NT2/D1 (cell line): ENCODE data around the gene PRKAR2A.
"Not testable (repeated sequence)": the region's sequence is repeated elsewhere in the genome, so short reads cannot be mapped to it uniquely, and the experiment has no call there.

Experiments used
- DNase-seq: peaks from one replicate; pipeline ENCODE4 v3.0.0-alpha.2; 2011; ENCODE audit warnings: low read depth, low spot score
- H3K27me3 ChIP-seq: 2 replicates; pipeline ENCODE4 v1.6.0; 2011; ENCODE audit warnings: mild to moderate bottlenecking; ENCODE audit not compliant: insufficient read length, insufficient read depth
- H3K36me3 ChIP-seq: 2 replicates; pipeline ENCODE4 v1.6.1; 2011; ENCODE audit warnings: mild to moderate bottlenecking, low read length, mixed read lengths; ENCODE audit not compliant: insufficient read depth, insufficient read length
- H3K4me1 ChIP-seq: 2 replicates; pipeline ENCODE4 v1.5.1; 2011; ENCODE audit not compliant: insufficient read depth, insufficient read length
- H3K4me3 ChIP-seq: 2 replicates; pipeline ENCODE4 v1.5.1; 2011; ENCODE audit warnings: low read depth; ENCODE audit not compliant: insufficient read length
- H3K9ac ChIP-seq: 2 replicates; pipeline ENCODE4 v1.6.0; 2011; ENCODE audit warnings: low read depth; ENCODE audit not compliant: insufficient read length
- H3K9me3 ChIP-seq: 2 replicates; pipeline ENCODE4 v1.5.1; 2011; ENCODE audit warnings: mild to moderate bottlenecking, low read length; ENCODE audit not compliant: insufficient read depth
- SUZ12 ChIP-seq: IDR thresholded peaks from 2 replicates; pipeline ENCODE4 v1.6.1; 2011; ENCODE audit not compliant: insufficient read length, insufficient read depth; ENCODE audit errors: extremely low read depth
- YY1 ChIP-seq: IDR thresholded peaks from 2 replicates; pipeline ENCODE4 v1.6.1; 2011; ENCODE audit not compliant: insufficient read length, insufficient read depth
- ZNF274 ChIP-seq: IDR thresholded peaks from 2 replicates; pipeline ENCODE4 v1.6.1; 2011; ENCODE audit warnings: mild to moderate bottlenecking, low read depth, low read length

Gene PRKAR2A

DNA sequence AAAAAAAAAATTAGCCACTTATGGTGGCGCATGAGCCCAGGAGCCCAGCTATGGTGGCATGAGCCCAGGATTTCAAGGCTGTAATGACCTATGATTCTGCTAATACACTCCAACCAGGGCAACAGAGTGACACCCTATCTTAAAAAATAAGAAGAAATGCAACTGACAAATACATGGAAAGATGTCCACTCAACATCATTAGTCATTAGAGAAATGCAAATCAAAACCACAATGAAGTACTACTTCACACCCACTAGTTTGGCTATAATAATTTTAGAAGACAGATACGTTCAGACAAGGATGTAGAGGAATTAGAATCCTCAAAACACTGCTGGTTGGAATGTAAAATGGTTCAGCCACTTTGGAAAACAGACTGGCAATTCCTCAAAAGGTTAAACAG, 10.5 kb downstream of the PRKAR2A start:
- no peak for DNase-seq
- no peak overlapping the region for H3K4me3 ChIP-seq
- H3K9ac ChIP-seq: no peak overlapping the region
- H3K9me3 ChIP-seq: no peaks in the 10 kb centered on the region
- H3K27me3 ChIP-seq: no peaks in the 10 kb centered on the region
- no peaks in the 10 kb centered on the region for H3K36me3 ChIP-seq
- no peak for TF ChIP-seq ZNF274
- TF ChIP-seq YY1: no peak
- TF ChIP-seq SUZ12: no peak
- no peaks in the 10 kb centered on the region for H3K4me1 ChIP-seq

DNA sequence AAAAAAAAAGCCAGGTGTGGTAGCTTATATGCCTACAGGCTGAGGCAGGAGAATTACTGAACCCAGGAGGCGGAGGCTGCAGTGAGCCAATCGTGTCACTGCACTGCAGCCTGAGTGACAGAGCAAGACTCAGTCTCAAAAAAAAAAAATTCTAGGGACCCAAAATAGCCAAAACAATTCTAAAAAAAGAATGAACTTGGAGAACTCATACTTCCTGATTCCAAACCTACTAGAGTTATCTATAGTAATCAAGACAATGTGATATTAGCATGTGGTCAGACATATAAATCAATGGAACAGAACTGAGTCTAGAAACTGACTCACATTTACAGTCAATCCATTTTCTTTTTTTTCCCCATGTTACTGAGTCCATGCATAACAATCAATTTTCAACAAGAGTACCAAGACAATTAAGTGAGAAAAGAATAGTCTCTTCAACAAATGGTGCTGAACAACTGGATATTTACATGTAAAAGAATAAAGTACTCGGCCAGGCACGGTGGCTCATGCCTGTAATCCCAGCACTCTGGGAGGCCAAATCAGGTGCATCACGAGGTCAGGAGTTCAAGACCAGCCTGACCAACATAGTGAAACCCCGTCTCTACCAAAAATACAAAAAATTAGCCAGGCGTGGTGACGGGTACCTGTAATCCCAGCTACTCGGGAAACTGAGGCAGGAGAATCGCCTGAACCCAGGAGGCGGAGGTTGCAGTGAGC, 11.9 kb downstream of the PRKAR2A start:
- H3K27me3 ChIP-seq: no peaks in the 10 kb centered on the region
- H3K4me1 ChIP-seq: no peaks in the 10 kb centered on the region
- no peak overlapping the region for H3K4me3 ChIP-seq
- no peak for TF ChIP-seq YY1
- no peak for TF ChIP-seq SUZ12
- TF ChIP-seq ZNF274: no peak
- no peaks in the 10 kb centered on the region for H3K9me3 ChIP-seq
- no peaks in the 10 kb centered on the region for H3K36me3 ChIP-seq
- no peak overlapping the region for H3K9ac ChIP-seq
- no peak for DNase-seq

DNA sequence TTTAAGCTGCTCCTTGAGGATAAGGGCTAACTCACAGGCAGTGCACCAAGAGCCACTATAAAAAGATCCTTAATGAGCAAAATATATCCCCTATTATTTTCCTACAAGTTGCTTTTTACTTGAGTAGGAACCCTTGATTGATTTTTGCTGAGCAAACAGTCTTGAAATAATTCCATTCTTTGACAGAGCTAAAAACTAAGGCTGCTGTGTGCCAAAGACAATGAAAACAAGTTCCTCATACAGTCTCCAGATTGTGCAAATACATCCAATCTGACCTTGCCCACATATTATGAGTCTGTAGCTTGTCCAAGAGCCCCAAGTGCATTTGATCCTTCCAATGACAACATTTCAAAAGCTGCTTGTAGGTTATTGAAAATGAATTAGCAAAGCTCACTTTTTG, 15.0 kb downstream of the PRKAR2A start:
- DNase-seq: no peak
- H3K36me3 ChIP-seq: no peaks in the 10 kb centered on the region
- H3K27me3 ChIP-seq: no peaks in the 10 kb centered on the region
- no peak overlapping the region for H3K4me3 ChIP-seq
- TF ChIP-seq YY1 (no peak), SUZ12 (no peak), ZNF274 (no peak)
- H3K9ac ChIP-seq: no peak overlapping the region
- no peaks in the 10 kb centered on the region for H3K4me1 ChIP-seq
- H3K9me3 ChIP-seq: no peaks in the 10 kb centered on the region

DNA sequence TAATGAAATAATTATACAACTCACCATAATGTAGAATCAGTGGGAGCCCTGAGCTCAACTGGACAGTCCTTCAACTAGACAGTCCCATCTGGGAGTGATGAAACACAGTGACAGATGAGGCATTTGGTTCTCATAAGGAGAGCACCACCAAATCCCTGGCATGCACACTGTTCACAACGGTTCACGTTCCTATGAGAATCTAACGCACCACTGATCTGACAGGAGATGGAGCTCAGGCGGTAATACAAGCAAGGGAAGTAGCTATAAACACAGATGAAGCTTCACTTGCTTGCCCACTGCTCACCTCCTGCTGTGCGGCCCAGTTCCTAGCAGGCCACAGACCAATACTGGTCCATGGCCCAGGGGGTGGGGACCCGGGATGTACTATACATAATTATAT, 17.0 kb downstream of the PRKAR2A start:
- Histone ChIP-seq H3K9me3 (no peaks in the 10 kb centered on the region), H3K4me3 (no peak overlapping the region), H3K9ac (no peak overlapping the region), H3K36me3 (no peaks in the 10 kb centered on the region), H3K4me1 (no peaks in the 10 kb centered on the region), H3K27me3 (no peaks in the 10 kb centered on the region)
- TF ChIP-seq SUZ12: no peak
- no peak for TF ChIP-seq ZNF274
- TF ChIP-seq YY1: no peak
- no peak for DNase-seq

DNA sequence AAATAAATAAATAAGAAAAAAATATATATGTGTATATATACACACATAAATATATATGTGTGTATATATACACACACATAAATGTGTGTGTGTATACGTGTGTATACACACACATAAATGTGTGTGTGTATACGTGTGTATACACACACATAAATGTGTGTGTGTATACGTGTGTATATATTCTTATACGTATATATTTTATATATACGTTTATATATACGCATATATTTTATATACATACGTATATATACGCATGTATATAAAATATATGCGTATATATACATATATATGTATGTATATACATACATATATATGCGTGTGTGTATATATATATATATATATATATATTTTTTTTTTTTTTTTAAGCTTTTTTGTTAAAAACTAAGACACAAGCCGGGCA, 18.1 kb downstream of the PRKAR2A start:
- not testable (repeated sequence) for H3K9ac ChIP-seq, H3K9me3 ChIP-seq, H3K4me3 ChIP-seq, H3K36me3 ChIP-seq, H3K4me1 ChIP-seq, H3K27me3 ChIP-seq, DNase-seq

DNA sequence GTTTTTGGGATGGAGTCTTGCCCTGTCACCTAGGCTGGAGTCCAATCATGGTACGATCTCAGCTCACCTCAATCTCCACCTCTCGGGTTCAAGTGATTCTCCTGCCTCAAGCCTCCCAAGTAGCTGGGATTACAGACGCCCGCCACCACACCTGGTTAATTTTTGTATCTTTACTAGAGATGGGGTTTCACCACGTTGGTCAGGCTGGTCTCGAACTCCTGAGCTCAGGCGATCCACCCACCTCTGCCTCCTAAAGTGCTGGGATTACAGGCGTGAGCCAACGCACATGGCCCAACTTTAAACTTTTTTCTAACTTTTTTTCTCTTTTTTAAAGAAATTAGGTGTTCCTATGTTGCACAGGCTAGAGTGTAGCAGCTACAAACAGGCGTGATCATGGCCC, 19.8 kb downstream of the PRKAR2A start:
- not testable (repeated sequence) for H3K36me3 ChIP-seq, H3K9me3 ChIP-seq, H3K27me3 ChIP-seq, H3K9ac ChIP-seq, H3K4me1 ChIP-seq, DNase-seq, H3K4me3 ChIP-seq

DNA sequence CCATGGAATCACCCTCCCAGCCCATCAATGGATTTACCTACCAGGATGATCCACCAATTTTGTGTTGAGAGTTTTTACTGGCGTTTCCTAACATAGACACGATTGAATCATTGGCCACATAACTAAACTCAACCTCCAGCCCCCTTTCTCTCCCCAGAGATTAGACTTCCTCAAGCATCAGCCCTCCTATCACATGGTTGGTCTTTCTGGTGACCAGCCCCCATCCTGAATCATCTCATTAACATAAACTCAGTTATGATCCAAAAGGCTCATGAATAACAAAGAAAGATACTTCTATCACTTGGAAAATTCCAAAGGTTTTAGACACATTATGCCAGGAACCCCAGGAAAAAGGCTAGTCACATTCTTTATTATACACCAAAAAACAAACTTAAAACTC, 21.2 kb downstream of the PRKAR2A start:
- H3K9ac ChIP-seq: no peak overlapping the region
- no peaks in the 10 kb centered on the region for H3K4me1 ChIP-seq
- TF ChIP-seq ZNF274: no peak
- no peak for TF ChIP-seq YY1
- TF ChIP-seq SUZ12: no peak
- H3K36me3 ChIP-seq: no peaks in the 10 kb centered on the region
- H3K27me3 ChIP-seq: no peaks in the 10 kb centered on the region
- no peak overlapping the region for H3K4me3 ChIP-seq
- H3K9me3 ChIP-seq: no peaks in the 10 kb centered on the region
- DNase-seq: no peak

DNA sequence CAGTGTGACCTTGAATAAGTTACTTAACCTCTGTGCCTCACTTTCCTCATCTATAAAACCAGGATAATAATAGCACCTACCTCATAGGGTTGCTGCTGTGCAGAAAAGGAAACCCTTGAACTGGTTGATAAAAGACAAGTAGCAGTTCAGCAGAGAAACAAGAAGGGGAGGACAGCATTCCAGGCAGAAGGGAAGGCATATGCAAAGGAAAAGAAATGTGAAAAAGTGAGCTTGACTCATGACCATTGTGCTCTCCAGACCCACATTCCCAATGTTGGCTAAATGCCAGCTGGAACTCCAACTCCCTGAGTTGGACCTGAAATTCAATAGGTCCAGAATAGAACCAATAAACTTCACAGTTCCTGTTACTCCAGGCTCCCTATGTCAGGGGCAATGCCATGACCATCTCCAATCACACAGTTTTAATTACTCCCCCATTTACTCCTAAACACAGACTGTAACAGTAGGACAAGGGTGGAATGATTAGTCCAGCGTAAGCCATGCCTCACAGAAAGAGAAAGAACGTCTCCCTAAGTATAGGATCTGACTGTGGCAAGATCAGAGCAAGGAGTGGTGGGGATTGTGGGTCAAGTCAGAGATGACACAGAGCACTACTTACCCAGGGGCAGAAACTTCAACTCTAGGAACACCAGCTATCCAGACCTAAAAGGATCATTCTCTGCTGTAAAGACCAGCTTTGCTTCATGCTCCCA, 26.9 kb downstream of the PRKAR2A start:
- Histone ChIP-seq H3K4me3 (no peak overlapping the region), H3K9ac (no peak overlapping the region), H3K36me3 (no peaks in the 10 kb centered on the region), H3K27me3 (no peaks in the 10 kb centered on the region), H3K4me1 (no peaks in the 10 kb centered on the region), H3K9me3 (no peaks in the 10 kb centered on the region)
- DNase-seq: no peak
- TF ChIP-seq SUZ12 (no peak), ZNF274 (no peak), YY1 (no peak)
